ENCODE measurements around the gene PLBD2.

The PLBD2 gene

GRCh38 chr12:113358381-113359132 is at the start of gene PLBD2:
PLBD2 (plus strand) TSS chr12:113358587; CDS start chr12:113358601, 14 bp downstream.
- peaks cover 6% of the 10 kb centered on the region; the same call in 1 of the 2 replicates for H3K4me1 ChIP-seq (ENCODE audit: control insufficient read depth, insufficient read depth, low read length)
- peak within 1 kb of the TSS; percentile 78 for H3K4me3 ChIP-seq (ENCODE audit: low read depth, low read length)
- H3K36me3 ChIP-seq (ENCODE audit: control insufficient read depth, insufficient read depth, low read length) = no peaks in the 10 kb centered on the region
- peak within 1 kb of the TSS; percentile 61 for H3K9ac ChIP-seq (ENCODE audit: low read length)
- H3K9me3 ChIP-seq (ENCODE audit: control insufficient read depth, insufficient read depth, low read depth, low read length) = no peaks in the 10 kb centered on the region
- H3K27ac ChIP-seq (ENCODE audit: low read depth, low read length) = no peak within 1 kb of the TSS
- no peaks in the 10 kb centered on the region for H3K27me3 ChIP-seq (ENCODE audit: control insufficient read depth, insufficient read depth, low read length)

- no peaks in the 10 kb centered on the region for H3K27me3 ChIP-seq (ENCODE audit: control insufficient read depth, insufficient read depth, low read length)
- no peaks in the 10 kb centered on the region for H3K9me3 ChIP-seq (ENCODE audit: control insufficient read depth, insufficient read depth, low read depth, low read length)
- no peak overlapping the region for H3K4me3 ChIP-seq (ENCODE audit: low read depth, low read length)
- H3K36me3 ChIP-seq (ENCODE audit: control insufficient read depth, insufficient read depth, low read length) = 0 out of 2 replicates have a peak, but pooled peaks cover 4% of the 10 kb centered on the region
- H3K27ac ChIP-seq (ENCODE audit: low read depth, low read length) = no peak overlapping the region
- H3K9ac ChIP-seq (ENCODE audit: low read length) = no peak overlapping the region
- no peaks in the 10 kb centered on the region for H3K4me1 ChIP-seq (ENCODE audit: control insufficient read depth, insufficient read depth, low read length)
Measured at GRCh38 chr12:113310489-113310888, 47.9 kb upstream of the PLBD2 start.

- H3K36me3 ChIP-seq (ENCODE audit: control insufficient read depth, insufficient read depth, low read length) = peaks cover 17% of the 10 kb centered on the region
- H3K4me1 ChIP-seq (ENCODE audit: control insufficient read depth, insufficient read depth, low read length) = no peaks in the 10 kb centered on the region
Measured at GRCh38 chr12:113314121-113314529, 44.3 kb upstream of the PLBD2 start.

GRCh38 chr12:113315358-113315757 is 43.0 kb upstream of the PLBD2 start:
- Histone ChIP-seq H3K9me3 (ENCODE audit: control insufficient read depth, insufficient read depth, low read depth, low read length) (no peaks in the 10 kb centered on the region), H3K27me3 (ENCODE audit: control insufficient read depth, insufficient read depth, low read length) (no peaks in the 10 kb centered on the region), H3K9ac (ENCODE audit: low read length) (no peak overlapping the region), H3K27ac (ENCODE audit: low read depth, low read length) (no peak overlapping the region), H3K4me3 (ENCODE audit: low read depth, low read length) (no peak overlapping the region), H3K36me3 (ENCODE audit: control insufficient read depth, insufficient read depth, low read length) (peaks cover 17% of the 10 kb centered on the region), H3K4me1 (ENCODE audit: control insufficient read depth, insufficient read depth, low read length) (no peaks in the 10 kb centered on the region)

More at GRCh38 chr12:113314121-113314529, 44.3 kb upstream of the PLBD2 start:
- Histone ChIP-seq H3K27ac (ENCODE audit: low read depth, low read length) (no peak overlapping the region), H3K4me3 (ENCODE audit: low read depth, low read length) (no peak overlapping the region), H3K27me3 (ENCODE audit: control insufficient read depth, insufficient read depth, low read length) (no peaks in the 10 kb centered on the region), H3K9ac (ENCODE audit: low read length) (no peak overlapping the region), H3K9me3 (ENCODE audit: control insufficient read depth, insufficient read depth, low read depth, low read length) (no peaks in the 10 kb centered on the region)

GRCh38 chr12:113316155-113316554 is 42.2 kb upstream of the PLBD2 start:
- H3K4me3 ChIP-seq (ENCODE audit: low read depth, low read length) = no peak overlapping the region
- no peaks in the 10 kb centered on the region for H3K27me3 ChIP-seq (ENCODE audit: control insufficient read depth, insufficient read depth, low read length)
- H3K27ac ChIP-seq (ENCODE audit: low read depth, low read length) = no peak overlapping the region
- H3K36me3 ChIP-seq (ENCODE audit: control insufficient read depth, insufficient read depth, low read length) = peaks cover 17% of the 10 kb centered on the region
- H3K9ac ChIP-seq (ENCODE audit: low read length) = no peak overlapping the region
- no peaks in the 10 kb centered on the region for H3K4me1 ChIP-seq (ENCODE audit: control insufficient read depth, insufficient read depth, low read length)
- no peaks in the 10 kb centered on the region for H3K9me3 ChIP-seq (ENCODE audit: control insufficient read depth, insufficient read depth, low read depth, low read length)

- H3K36me3 ChIP-seq (ENCODE audit: control insufficient read depth, insufficient read depth, low read length) = peaks cover 17% of the 10 kb centered on the region
- H3K9me3 ChIP-seq (ENCODE audit: control insufficient read depth, insufficient read depth, low read depth, low read length) = no peaks in the 10 kb centered on the region
- no peak overlapping the region for H3K27ac ChIP-seq (ENCODE audit: low read depth, low read length)
- H3K27me3 ChIP-seq (ENCODE audit: control insufficient read depth, insufficient read depth, low read length) = no peaks in the 10 kb centered on the region
- H3K9ac ChIP-seq (ENCODE audit: low read length) = no peak overlapping the region
- H3K4me1 ChIP-seq (ENCODE audit: control insufficient read depth, insufficient read depth, low read length) = no peaks in the 10 kb centered on the region
- H3K4me3 ChIP-seq (ENCODE audit: low read depth, low read length) = no peak overlapping the region
Measured at GRCh38 chr12:113317122-113317521, 41.3 kb upstream of the PLBD2 start.

- H3K27ac ChIP-seq (ENCODE audit: low read depth, low read length) = no peak overlapping the region
- peaks cover 17% of the 10 kb centered on the region for H3K36me3 ChIP-seq (ENCODE audit: control insufficient read depth, insufficient read depth, low read length)
Measured at GRCh38 chr12:113318046-113318656, 40.2 kb upstream of the PLBD2 start.

GRCh38 chr12:113318900-113319628 is 39.3 kb upstream of the PLBD2 start:
- Histone ChIP-seq H3K27me3 (ENCODE audit: control insufficient read depth, insufficient read depth, low read length) (no peaks in the 10 kb centered on the region), H3K27ac (ENCODE audit: low read depth, low read length) (no peak overlapping the region), H3K4me3 (ENCODE audit: low read depth, low read length) (no peak overlapping the region), H3K4me1 (ENCODE audit: control insufficient read depth, insufficient read depth, low read length) (no peaks in the 10 kb centered on the region), H3K9ac (ENCODE audit: low read length) (no peak overlapping the region), H3K36me3 (ENCODE audit: control insufficient read depth, insufficient read depth, low read length) (peaks cover 17% of the 10 kb centered on the region), H3K9me3 (ENCODE audit: control insufficient read depth, insufficient read depth, low read depth, low read length) (no peaks in the 10 kb centered on the region)

More at GRCh38 chr12:113318046-113318656, 40.2 kb upstream of the PLBD2 start:
- no peak overlapping the region for H3K4me3 ChIP-seq (ENCODE audit: low read depth, low read length)
- H3K4me1 ChIP-seq (ENCODE audit: control insufficient read depth, insufficient read depth, low read length) = no peaks in the 10 kb centered on the region
- H3K27me3 ChIP-seq (ENCODE audit: control insufficient read depth, insufficient read depth, low read length) = no peaks in the 10 kb centered on the region
- no peaks in the 10 kb centered on the region for H3K9me3 ChIP-seq (ENCODE audit: control insufficient read depth, insufficient read depth, low read depth, low read length)
- H3K9ac ChIP-seq (ENCODE audit: low read length) = no peak overlapping the region

GRCh38 chr12:113320401-113320800 is 38.0 kb upstream of the PLBD2 start:
- Histone ChIP-seq H3K4me1 (ENCODE audit: control insufficient read depth, insufficient read depth, low read length) (no peaks in the 10 kb centered on the region), H3K36me3 (ENCODE audit: control insufficient read depth, insufficient read depth, low read length) (peaks cover 17% of the 10 kb centered on the region)

GRCh38 chr12:113322343-113322742 is 36.0 kb upstream of the PLBD2 start:
- Histone ChIP-seq H3K4me1 (ENCODE audit: control insufficient read depth, insufficient read depth, low read length) (no peaks in the 10 kb centered on the region; the same call in 1 of the 2 replicates), H3K9me3 (ENCODE audit: control insufficient read depth, insufficient read depth, low read depth, low read length) (no peaks in the 10 kb centered on the region), H3K9ac (ENCODE audit: low read length) (no peak overlapping the region), H3K4me3 (ENCODE audit: low read depth, low read length) (no peak overlapping the region), H3K27me3 (ENCODE audit: control insufficient read depth, insufficient read depth, low read length) (no peaks in the 10 kb centered on the region), H3K27ac (ENCODE audit: low read depth, low read length) (no peak overlapping the region), H3K36me3 (ENCODE audit: control insufficient read depth, insufficient read depth, low read length) (peaks cover 13% of the 10 kb centered on the region)

More at GRCh38 chr12:113320401-113320800, 38.0 kb upstream of the PLBD2 start:
- Histone ChIP-seq H3K27ac (ENCODE audit: low read depth, low read length) (no peak overlapping the region), H3K9me3 (ENCODE audit: control insufficient read depth, insufficient read depth, low read depth, low read length) (no peaks in the 10 kb centered on the region), H3K9ac (ENCODE audit: low read length) (no peak overlapping the region), H3K4me3 (ENCODE audit: low read depth, low read length) (no peak overlapping the region), H3K27me3 (ENCODE audit: control insufficient read depth, insufficient read depth, low read length) (no peaks in the 10 kb centered on the region)

GRCh38 chr12:113325916-113326315 is 32.5 kb upstream of the PLBD2 start:
- no peak overlapping the region for H3K9ac ChIP-seq (ENCODE audit: low read length)
- peaks cover 3% of the 10 kb centered on the region; the same call in 1 of the 2 replicates for H3K36me3 ChIP-seq (ENCODE audit: control insufficient read depth, insufficient read depth, low read length)
- H3K27me3 ChIP-seq (ENCODE audit: control insufficient read depth, insufficient read depth, low read length) = no peaks in the 10 kb centered on the region
- H3K27ac ChIP-seq (ENCODE audit: low read depth, low read length) = no peak overlapping the region
- no peak overlapping the region for H3K4me3 ChIP-seq (ENCODE audit: low read depth, low read length)
- H3K9me3 ChIP-seq (ENCODE audit: control insufficient read depth, insufficient read depth, low read depth, low read length) = no peaks in the 10 kb centered on the region
- H3K4me1 ChIP-seq (ENCODE audit: control insufficient read depth, insufficient read depth, low read length) = no peaks in the 10 kb centered on the region; the same call in 1 of the 2 replicates
